ENCODE measurements around the gene CLEC16A.

DNA sequence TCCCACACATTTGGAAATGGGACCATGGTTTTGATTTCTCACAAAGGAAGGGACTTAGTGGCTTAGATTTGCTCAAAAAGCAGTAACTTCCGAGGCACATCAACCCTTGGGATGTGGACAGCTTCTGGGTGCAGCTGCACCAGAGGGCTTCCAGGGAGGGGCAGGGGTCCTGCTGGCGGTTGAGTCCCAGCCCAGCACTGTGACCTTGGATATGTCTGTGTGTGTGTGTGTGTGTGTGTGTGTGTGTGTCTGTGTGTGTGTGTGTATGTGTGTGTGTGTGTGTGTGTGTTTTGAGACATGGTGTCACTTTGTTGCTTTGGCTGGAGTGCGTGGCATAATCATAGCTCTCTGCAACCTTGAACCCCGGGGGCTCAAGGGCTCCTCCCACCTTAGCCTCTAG is 130.8 kb downstream of the CLEC16A start:
- TF ChIP-seq, protein P1, sequence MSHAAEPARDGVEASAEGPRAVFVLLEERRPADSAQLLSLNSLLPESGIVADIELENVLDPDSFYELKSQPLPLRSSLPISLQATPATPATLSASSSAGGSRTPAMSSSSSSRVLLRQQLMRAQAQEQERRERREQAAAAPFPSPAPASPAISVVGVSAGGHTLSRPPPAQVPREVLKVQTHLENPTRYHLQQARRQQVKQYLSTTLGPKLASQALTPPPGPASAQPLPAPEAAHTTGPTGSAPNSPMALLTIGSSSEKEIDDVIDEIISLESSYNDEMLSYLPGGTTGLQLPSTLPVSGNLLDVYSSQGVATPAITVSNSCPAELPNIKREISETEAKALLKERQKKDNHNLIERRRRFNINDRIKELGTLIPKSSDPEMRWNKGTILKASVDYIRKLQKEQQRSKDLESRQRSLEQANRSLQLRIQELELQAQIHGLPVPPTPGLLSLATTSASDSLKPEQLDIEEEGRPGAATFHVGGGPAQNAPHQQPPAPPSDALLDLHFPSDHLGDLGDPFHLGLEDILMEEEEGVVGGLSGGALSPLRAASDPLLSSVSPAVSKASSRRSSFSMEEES (CRISPR knock-in tag; IDR thresholded peaks at IDR 0.05): no peak
- no peak for TF ChIP-seq CTCF (IDR thresholded peaks at IDR 0.05 in 2 of 3, conservative IDR thresholded peaks at IDR 0.05 in 1 of 3; ENCODE audit: insufficient read depth in 2 of 3, low read depth in 1 of 3, low read length in 3 of 3)
- TF ChIP-seq, protein P2, sequence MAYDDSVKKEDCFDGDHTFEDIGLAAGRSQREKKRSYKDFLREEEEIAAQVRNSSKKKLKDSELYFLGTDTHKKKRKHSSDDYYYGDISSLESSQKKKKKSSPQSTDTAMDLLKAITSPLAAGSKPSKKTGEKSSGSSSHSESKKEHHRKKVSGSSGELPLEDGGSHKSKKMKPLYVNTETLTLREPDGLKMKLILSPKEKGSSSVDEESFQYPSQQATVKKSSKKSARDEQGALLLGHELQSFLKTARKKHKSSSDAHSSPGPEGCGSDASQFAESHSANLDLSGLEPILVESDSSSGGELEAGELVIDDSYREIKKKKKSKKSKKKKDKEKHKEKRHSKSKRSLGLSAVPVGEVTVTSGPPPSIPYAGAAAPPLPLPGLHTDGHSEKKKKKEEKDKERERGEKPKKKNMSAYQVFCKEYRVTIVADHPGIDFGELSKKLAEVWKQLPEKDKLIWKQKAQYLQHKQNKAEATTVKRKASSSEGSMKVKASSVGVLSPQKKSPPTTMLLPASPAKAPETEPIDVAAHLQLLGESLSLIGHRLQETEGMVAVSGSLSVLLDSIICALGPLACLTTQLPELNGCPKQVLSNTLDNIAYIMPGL (CRISPR knock-in tag; IDR thresholded peaks at IDR 0.05): no peak
- TF ChIP-seq, protein P3, sequence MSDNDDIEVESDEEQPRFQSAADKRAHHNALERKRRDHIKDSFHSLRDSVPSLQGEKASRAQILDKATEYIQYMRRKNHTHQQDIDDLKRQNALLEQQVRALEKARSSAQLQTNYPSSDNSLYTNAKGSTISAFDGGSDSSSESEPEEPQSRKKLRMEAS (CRISPR knock-in tag; IDR thresholded peaks at IDR 0.05): no peak
- TF ChIP-seq KAT8 (IDR thresholded peaks at IDR 0.05; ENCODE audit: low read depth): no peak
- TF ChIP-seq FOXA1 (IDR thresholded peaks at IDR 0.05; ENCODE audit: borderline replicate concordance): no peak
- TF ChIP-seq ZBTB43 (CRISPR knock-in tag; IDR thresholded peaks at IDR 0.05): no peak
- TF ChIP-seq KDM1A (IDR thresholded peaks at IDR 0.05): 0 out of 4 replicates have a peak, but pooled peaks of 1 of the 2 experiments have one; percentile 15
- no peak for TF ChIP-seq CBX8 (IDR thresholded peaks at IDR 0.05; ENCODE audit: borderline replicate concordance, extremely low read depth, low read depth, low read length, poor library complexity, severe bottlenecking)
- TF ChIP-seq SMARCA4 (IDR thresholded peaks at IDR 0.05): no peak
- no peak for TF ChIP-seq POLR2A (conservative IDR thresholded peaks at IDR 0.05)

Measured in K562 (cell line).